Stimulated activated CD4-positive, alpha-beta T cell treated with anti-CD3 and anti-CD28 coated beads, TNF-alpha, amount 100 ng/mL, for 24 hours (primary cell): Measurements from ENCODE around the gene ACTR6.
A peak's percentile ranks its signal among the peaks of the same experiment; 100 is the strongest.

Experiments
- DNase-seq, 3 experiments: peaks; one replicate each; pipeline ENCODE4 v3.0.0-alpha.2; 2020; ENCODE audit warnings: low read depth in 3 of 3

Gene ACTR6

GRCh38 chr12:100266835-100267602 is 66.4 kb downstream of the ACTR6 start, which contains the start of the genes DEPDC4 and SCYL2:
TSS of gene DEPDC4 (minus strand) at chr12:100267079. CDS start at chr12:100267076, 3 bp downstream.
TSS of gene SCYL2 (plus strand) at chr12:100267177. CDS start at chr12:100282971, 15,794 bp downstream.
- peak; percentile 86 to 89 (median 87) for DNase-seq

- DNase-seq = peak in 1 of 3 experiments; percentile 6
Measured at GRCh38 chr12:100267603-100268281, 67.1 kb downstream of the ACTR6 start.

- DNase-seq = no peak
Measured at GRCh38 chr12:100268835-100269564, 68.4 kb downstream of the ACTR6 start.

- DNase-seq = no peak
Measured at GRCh38 chr12:100273782-100274181, 73.2 kb downstream of the ACTR6 start.
